ENCODE data around the gene MTCH1.

DNA sequence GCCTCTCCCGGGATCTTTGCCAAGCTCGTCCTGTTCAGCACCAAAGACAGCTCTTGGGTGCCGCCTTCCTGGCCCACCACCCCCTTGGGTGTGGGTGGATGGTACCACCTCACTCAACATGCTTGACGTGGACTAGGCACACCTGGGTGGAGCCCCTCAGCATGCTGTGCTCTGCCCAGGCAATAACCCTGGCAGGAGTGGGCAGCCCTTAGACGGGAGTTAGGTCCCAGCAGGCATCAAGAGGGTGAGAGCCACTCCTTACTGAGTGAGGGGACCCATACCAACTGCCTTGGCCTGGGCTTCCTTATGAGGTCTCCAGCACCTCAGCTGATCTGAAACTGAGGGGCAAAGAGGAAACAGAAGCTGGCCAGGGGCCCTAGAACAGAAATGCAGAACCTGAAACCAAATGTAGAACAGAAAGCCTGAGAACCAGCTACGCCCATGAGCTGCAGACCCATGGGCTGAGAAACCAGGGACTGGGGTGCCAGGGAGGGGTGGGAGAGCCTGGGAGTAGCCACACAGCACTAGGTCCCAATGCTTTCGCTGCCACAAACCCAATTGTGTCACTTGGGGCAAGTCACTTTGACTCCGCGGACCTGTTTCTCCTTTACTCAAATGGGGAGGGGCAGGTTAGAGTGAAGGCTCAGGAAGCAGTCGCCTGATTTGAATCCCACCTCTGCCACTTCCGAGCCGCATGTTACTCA is 21.5 kb upstream of the MTCH1 start:
- TF ChIP-seq, protein P1, sequence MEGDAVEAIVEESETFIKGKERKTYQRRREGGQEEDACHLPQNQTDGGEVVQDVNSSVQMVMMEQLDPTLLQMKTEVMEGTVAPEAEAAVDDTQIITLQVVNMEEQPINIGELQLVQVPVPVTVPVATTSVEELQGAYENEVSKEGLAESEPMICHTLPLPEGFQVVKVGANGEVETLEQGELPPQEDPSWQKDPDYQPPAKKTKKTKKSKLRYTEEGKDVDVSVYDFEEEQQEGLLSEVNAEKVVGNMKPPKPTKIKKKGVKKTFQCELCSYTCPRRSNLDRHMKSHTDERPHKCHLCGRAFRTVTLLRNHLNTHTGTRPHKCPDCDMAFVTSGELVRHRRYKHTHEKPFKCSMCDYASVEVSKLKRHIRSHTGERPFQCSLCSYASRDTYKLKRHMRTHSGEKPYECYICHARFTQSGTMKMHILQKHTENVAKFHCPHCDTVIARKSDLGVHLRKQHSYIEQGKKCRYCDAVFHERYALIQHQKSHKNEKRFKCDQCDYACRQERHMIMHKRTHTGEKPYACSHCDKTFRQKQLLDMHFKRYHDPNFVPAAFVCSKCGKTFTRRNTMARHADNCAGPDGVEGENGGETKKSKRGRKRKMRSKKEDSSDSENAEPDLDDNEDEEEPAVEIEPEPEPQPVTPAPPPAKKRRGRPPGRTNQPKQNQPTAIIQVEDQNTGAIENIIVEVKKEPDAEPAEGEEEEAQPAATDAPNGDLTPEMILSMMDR (conservative IDR thresholded peaks at IDR 0.05), result no peak
- no peak for TF ChIP-seq ZFX (IDR thresholded peaks at IDR 0.05)
